ENCODE data around the gene STEAP2.

The STEAP2 gene

GRCh38 chr7:90192876-90193750 lies 18.4 kb upstream of the STEAP2 start:
- FAIRE-seq: no peak

GRCh38 chr7:90194911-90195809 lies 16.4 kb upstream of the STEAP2 start:
- FAIRE-seq (no peak), DNase-seq (ENCODE audit: low spot score) (no peak)

More at GRCh38 chr7:90192876-90193750, 18.4 kb upstream of the STEAP2 start:
- no peak for DNase-seq (ENCODE audit: low spot score)

GRCh38 chr7:90201500-90202195 lies 9.9 kb upstream of the STEAP2 start:
- DNase-seq (ENCODE audit: low spot score) (no peak), FAIRE-seq (no peak)

GRCh38 chr7:90207956-90208355 lies 3.6 kb upstream of the STEAP2 start:
- no peak for FAIRE-seq

DNA sequence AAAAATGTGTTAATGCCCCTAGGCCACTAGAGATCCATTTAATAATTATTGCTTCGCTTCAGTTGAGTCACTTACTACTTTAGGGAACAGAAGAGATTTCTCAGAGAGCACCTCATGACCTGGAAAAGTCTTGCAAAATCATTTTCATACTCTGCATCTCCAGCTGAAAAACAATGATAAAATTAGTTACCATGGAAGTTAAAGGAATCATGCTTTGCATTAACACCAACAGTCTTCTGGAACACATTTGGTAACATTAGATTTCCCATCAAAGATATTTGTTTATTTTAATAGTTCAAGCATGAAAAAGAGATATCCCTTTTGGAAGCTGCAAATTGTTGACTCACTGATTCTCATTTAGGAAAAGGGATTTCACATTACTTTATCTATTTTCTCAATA lies 1.8 kb upstream of the STEAP2 start:
- no peak for FAIRE-seq
- DNase-seq (ENCODE audit: low spot score): no peak

More at GRCh38 chr7:90207956-90208355, 3.6 kb upstream of the STEAP2 start:
- no peak for DNase-seq (ENCODE audit: low spot score)

GRCh38 chr7:90210475-90210874 lies 1.1 kb upstream of the STEAP2 start:
- DNase-seq (ENCODE audit: low spot score) (no peak), FAIRE-seq (no peak)

DNA sequence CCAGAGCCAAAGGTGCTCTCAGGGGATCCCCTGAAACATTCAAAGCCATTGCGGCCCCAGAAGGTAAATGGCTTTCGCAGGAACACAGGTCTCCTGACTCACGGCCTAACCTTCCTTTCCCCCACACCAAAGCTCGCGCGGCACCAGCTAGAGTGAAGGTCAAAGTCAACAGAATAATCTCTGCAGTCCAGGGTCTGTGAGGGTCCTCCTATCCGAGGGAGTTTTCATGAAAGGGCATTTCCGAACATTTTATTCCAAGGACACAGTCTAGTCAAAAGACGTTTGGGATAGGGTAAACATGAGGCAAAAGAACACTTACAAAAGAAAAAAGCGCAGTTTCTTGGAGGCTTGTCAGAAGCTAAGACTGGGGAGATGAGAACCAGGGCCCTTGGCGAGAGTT lies 559 bp upstream of the STEAP2 start:
- DNase-seq (ENCODE audit: low spot score) (no peak), FAIRE-seq (no peak)

GRCh38 chr7:90212149-90212495 lies 582 bp downstream of the STEAP2 start:
- FAIRE-seq: no peak
- no peak for DNase-seq (ENCODE audit: low spot score)

- DNase-seq (ENCODE audit: low spot score): no peak
- no peak for FAIRE-seq
These were observed 2.0 kb downstream of the STEAP2 start for GRCh38 chr7:90213521-90213920.

GRCh38 chr7:90216080-90216674 lies 4.6 kb downstream of the STEAP2 start:
- DNase-seq (ENCODE audit: low spot score) (no peak), FAIRE-seq (no peak)

- FAIRE-seq (no peak), DNase-seq (ENCODE audit: low spot score) (no peak)
These were observed 5.2 kb downstream of the STEAP2 start for GRCh38 chr7:90216771-90217170.

DNA sequence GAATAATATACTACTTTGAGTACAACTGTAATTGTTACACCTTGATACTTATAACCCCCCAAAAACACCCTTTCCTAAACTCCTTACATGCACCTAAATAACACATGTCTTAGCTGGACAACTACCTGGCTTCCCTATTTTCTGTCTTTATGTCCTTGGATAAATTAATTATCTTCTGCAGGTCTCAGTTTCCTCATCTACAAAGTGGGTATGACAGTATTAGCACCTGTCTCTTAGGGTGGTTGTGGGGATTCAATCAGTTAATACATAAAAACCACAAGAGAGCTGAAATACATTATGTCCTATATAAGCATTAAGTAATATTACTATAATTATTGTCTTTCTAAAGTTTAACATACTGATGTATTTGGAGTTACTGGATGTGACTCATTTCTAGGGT lies 10.8 kb downstream of the STEAP2 start:
- FAIRE-seq (no peak), DNase-seq (ENCODE audit: low spot score) (no peak)

GRCh38 chr7:90222811-90223725 lies 11.5 kb downstream of the STEAP2 start:
- FAIRE-seq (no peak), DNase-seq (ENCODE audit: low spot score) (no peak)

GRCh38 chr7:90224195-90224594 lies 12.7 kb downstream of the STEAP2 start:
- DNase-seq (ENCODE audit: low spot score) (no peak), FAIRE-seq (no peak)

- FAIRE-seq: no peak
- no peak for DNase-seq (ENCODE audit: low spot score)
These were observed 13.6 kb downstream of the STEAP2 start for GRCh38 chr7:90225181-90225580.

DNA sequence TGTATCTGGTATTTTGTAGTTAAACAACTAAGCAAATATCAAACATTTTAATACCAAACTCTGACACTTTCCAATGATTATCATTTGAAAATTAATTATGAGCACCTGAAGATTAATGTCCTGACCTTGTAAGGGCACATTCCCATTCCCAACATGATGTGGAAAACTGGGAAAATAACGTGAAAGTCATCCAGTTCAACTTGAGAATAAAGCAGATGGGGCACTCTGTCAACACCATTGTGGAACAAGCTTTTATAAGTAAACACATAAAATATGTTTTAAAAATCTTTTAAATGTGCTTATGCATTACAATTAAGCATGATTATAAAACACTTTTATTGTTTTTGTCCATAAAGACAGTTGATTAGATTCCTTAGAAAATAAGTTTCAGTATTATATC lies 14.1 kb downstream of the STEAP2 start:
- FAIRE-seq (no peak), DNase-seq (ENCODE audit: low spot score) (no peak)

DNA sequence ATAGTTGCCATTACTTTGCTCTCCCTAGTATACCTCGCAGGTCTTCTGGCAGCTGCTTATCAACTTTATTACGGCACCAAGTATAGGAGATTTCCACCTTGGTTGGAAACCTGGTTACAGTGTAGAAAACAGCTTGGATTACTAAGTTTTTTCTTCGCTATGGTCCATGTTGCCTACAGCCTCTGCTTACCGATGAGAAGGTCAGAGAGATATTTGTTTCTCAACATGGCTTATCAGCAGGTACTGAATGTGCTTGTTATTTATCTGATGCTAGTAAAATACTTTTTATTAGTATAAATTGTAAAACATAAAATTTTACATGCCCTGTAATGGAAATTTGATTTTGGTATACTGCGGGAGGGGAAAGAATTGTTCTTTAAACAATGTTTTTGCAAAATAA lies 15.7 kb downstream of the STEAP2 start:
- no peak for FAIRE-seq

DNA sequence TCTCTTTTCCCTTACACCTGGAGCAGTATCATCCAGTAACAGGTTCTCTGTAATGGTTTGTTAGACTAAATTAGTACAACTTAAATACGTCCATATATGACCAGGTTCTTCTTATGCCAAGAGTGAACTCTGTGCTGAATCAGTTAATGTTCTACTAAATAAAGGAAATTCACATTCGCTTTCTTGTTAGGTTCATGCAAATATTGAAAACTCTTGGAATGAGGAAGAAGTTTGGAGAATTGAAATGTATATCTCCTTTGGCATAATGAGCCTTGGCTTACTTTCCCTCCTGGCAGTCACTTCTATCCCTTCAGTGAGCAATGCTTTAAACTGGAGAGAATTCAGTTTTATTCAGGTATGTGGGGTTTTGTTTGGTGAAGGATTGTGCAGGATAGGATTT lies 18.1 kb downstream of the STEAP2 start:
- FAIRE-seq: no peak

More for the DNA sequence above, 15.7 kb downstream of the STEAP2 start:
- DNase-seq (ENCODE audit: low spot score): no peak

GRCh38 chr7:90230834-90231233 lies 19.3 kb downstream of the STEAP2 start:
- DNase-seq (ENCODE audit: low spot score) (no peak), FAIRE-seq (peak; percentile 31)

More for the DNA sequence above, 18.1 kb downstream of the STEAP2 start:
- no peak for DNase-seq (ENCODE audit: low spot score)

DNA sequence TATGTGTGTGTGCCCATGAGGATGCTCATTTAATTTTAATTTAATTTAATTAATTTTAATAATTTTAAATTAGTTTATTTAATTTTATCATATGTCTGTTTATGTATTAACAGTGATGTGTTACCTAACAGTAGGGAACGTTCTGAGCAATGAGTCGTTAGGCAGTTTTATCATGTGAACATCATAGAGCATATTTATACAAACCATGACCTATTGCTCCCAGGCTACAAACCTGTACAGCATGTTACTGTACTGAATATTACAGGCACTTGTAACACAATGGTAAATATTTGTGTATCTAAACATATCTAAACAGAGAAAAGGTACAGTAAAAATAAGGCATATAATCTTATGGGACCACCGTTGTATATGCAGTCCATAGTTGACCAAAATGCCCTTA lies 19.8 kb downstream of the STEAP2 start:
- DNase-seq (ENCODE audit: low spot score): no peak
- no peak for FAIRE-seq

All from RCC 7860 (cell line).